ENCODE measurements around the gene NIPSNAP3A.

DNA sequence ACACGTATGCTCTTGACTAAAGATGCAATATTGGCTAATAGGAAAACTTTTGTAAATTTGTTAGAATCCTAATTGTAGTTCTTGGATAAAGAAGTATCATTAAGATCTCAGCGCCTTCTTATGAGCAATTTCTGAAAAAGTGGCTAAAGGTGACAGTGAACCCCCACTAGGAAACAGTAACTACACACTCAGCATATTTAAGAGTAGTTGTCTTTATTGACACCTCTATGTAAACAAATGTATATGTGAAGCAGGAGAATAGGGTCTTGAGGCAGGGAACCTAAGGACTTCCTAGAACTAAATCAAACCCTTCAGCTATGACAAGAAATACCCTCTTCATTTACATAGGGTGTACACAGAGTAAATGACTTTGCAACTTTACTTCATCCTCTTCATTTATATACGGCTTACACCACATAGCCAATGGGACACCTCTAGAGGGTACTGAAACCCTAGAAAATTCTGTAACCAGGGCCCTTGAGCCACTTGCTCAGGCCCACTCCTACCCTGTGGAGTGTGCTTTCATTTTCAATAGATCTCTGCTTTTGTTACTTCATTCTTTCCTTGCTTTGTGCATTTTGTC, 2.8 kb downstream of the NIPSNAP3A start:
- no peak for TF ChIP-seq POLR2A (IDR thresholded peaks at IDR 0.05)
- TF ChIP-seq, protein P1, sequence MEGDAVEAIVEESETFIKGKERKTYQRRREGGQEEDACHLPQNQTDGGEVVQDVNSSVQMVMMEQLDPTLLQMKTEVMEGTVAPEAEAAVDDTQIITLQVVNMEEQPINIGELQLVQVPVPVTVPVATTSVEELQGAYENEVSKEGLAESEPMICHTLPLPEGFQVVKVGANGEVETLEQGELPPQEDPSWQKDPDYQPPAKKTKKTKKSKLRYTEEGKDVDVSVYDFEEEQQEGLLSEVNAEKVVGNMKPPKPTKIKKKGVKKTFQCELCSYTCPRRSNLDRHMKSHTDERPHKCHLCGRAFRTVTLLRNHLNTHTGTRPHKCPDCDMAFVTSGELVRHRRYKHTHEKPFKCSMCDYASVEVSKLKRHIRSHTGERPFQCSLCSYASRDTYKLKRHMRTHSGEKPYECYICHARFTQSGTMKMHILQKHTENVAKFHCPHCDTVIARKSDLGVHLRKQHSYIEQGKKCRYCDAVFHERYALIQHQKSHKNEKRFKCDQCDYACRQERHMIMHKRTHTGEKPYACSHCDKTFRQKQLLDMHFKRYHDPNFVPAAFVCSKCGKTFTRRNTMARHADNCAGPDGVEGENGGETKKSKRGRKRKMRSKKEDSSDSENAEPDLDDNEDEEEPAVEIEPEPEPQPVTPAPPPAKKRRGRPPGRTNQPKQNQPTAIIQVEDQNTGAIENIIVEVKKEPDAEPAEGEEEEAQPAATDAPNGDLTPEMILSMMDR (IDR thresholded peaks at IDR 0.05): no peak

Measured in Peyer's patch (tissue), 4 donors.